OCI-LY3 (cell line): Measurements from ENCODE around the gene SHC3.

ENCODE experiments used
- CTCF ChIP-seq: fragments of 200-600, 300-600 bp; sonication (generic); IDR thresholded peaks from 2 replicates; pipeline ENCODE4 v1.5.1; 2014; ENCODE audit warnings: antibody characterized with exemption, low read length, low read depth
- EZH2phosphoT487 ChIP-seq: fragments of 200-600 bp; shearing (Covaris generic); IDR thresholded peaks from 2 replicates; pipeline ENCODE4 v1.6.1; 2018; ENCODE audit warnings: antibody characterized with exemption, mixed run types, low read depth

GRCh38 chr9:88993327-88993726 is 185.3 kb downstream of the SHC3 start:
- TF ChIP-seq EZH2phosphoT487, result no peak
- TF ChIP-seq CTCF, result no peak
